Smooth muscle cell (in vitro differentiated cells): ENCODE data around the gene BEST3. TPM values are rescaled to one million over a fixed set of nuclear protein-coding genes. Genes with fewer than 3 reads are reported as not detected.

ENCODE experiments used
- DNase-seq: peaks from one replicate; lab custom pipeline; 2025; ENCODE audit not compliant: unreplicated experiment; lab: John Stamatoyannopoulos, UW
- H2AFZ ChIP-seq: fragments of 200-600 bp; sonication (generic); 2 replicates; pipeline ENCODE4 v1.6.0; 2016; ENCODE audit warnings: antibody characterized with exemption, low read depth, mild to moderate bottlenecking
- H3F3A ChIP-seq: fragments of 200-600 bp; sonication (generic); 2 replicates; pipeline ENCODE4 v1.6.0; 2017; ENCODE audit warnings: antibody characterized with exemption, low read depth
- H3K27ac ChIP-seq: fragments of 200-600 bp; sonication (generic); 2 replicates; pipeline ENCODE4 v1.5.1; 2016; ENCODE audit warnings: low read depth, mild to moderate bottlenecking
- H3K27me3 ChIP-seq: fragments of 200-600 bp; sonication (generic); 2 replicates; pipeline ENCODE4 v1.6.1; 2016; ENCODE audit warnings: low read depth, mild to moderate bottlenecking
- H3K36me3 ChIP-seq: fragments of 200-600 bp; sonication (generic); 2 replicates; pipeline ENCODE4 v1.5.1; 2016; ENCODE audit warnings: low read depth
- H3K4me1 ChIP-seq: fragments of 200-600 bp; sonication (generic); 2 replicates; pipeline ENCODE4 v1.5.1; 2016; ENCODE audit warnings: low read depth
- H3K4me2 ChIP-seq: fragments of 200-600 bp; sonication (generic); 2 replicates; pipeline ENCODE4 v1.6.0; 2016; ENCODE audit warnings: mild to moderate bottlenecking
- H3K4me3 ChIP-seq: fragments of 200-600 bp; sonication (generic); 2 replicates; pipeline ENCODE4 v1.5.1; 2016; ENCODE audit warnings: mild to moderate bottlenecking
- H3K79me2 ChIP-seq: fragments of 200-600 bp; sonication (generic); 2 replicates; pipeline ENCODE4 v1.6.0; 2016; ENCODE audit warnings: low read depth, mild to moderate bottlenecking
- H3K9ac ChIP-seq: fragments of 200-600 bp; sonication (generic); 2 replicates; pipeline ENCODE4 v1.6.0; 2016; ENCODE audit warnings: low read depth
- H3K9me3 ChIP-seq: fragments of 200-600 bp; sonication (generic); replicated peaks from 2 replicates; pipeline ENCODE4 v1.5.1; 2016; ENCODE audit warnings: low read depth
- H4K20me1 ChIP-seq: fragments of 200-600 bp; sonication (generic); 2 replicates; pipeline ENCODE4 v1.6.0; 2016; ENCODE audit warnings: low read depth
- CTCF ChIP-seq: fragments of 200-600 bp; sonication (generic); IDR thresholded peaks from 2 replicates; pipeline ENCODE4 v1.5.1; 2017; ENCODE audit warnings: borderline replicate concordance, mild to moderate bottlenecking, antibody characterized with exemption; ENCODE audit not compliant: insufficient read depth, poor library complexity, severe bottlenecking
- WGBS: methylation state at CpG from one replicate; pipeline ENCODE4 v1.1.7; 2016; ENCODE audit warnings: low lambda C conversion rate; 5-methylcytosine and 5-hydroxymethylcytosine counted together
- polyA plus RNA-seq: library from polyadenylated mRNA; unstranded; fragments of >200 nt; fragmentation: Nextera tagmentation; extraction: Ambion mirVana; gene quantifications from 2 replicates; pipeline ENCODE4 v1.2.1, GENCODE V29; 2016
- total RNA-seq: library from RNA; depleted of rRNA; stranded (reverse); fragments of >200 nt; gene quantifications from 2 replicates; pipeline ENCODE4 v1.2.3, GENCODE V29; 2014

The BEST3 gene
- total and polyA plus RNA-seq, 2 experiments from 2014 or later, result 4.0 TPM; not detected in 1

- TF ChIP-seq CTCF, result no peak
- Histone ChIP-seq H3K4me3 (no peak overlapping the region), H3K36me3 (no peaks in the 10 kb centered on the region), H4K20me1 (no peaks in the 10 kb centered on the region), H3K4me2 (no peak overlapping the region), H3K9me3 (no peaks in the 10 kb centered on the region), H3K79me2 (no peaks in the 10 kb centered on the region), H3K4me1 (no peaks in the 10 kb centered on the region), H3K27ac (no peak overlapping the region), H3K27me3 (no peaks in the 10 kb centered on the region), H3K9ac (no peak overlapping the region), H3F3A (no peaks in the 10 kb centered on the region), H2AFZ (no peak overlapping the region)
- 90% methylated on average over 4 of the region's 4 CpGs for WGBS
- no peak for DNase-seq
Measured at GRCh38 chr12:69726922-69727321, 27.8 kb upstream of the BEST3 start.

- 87% methylated on average over 3 of the region's 3 CpGs for WGBS
- Histone ChIP-seq H3K4me2 (no peak overlapping the region), H3K27ac (no peak overlapping the region)
Measured at GRCh38 chr12:69720750-69721149, 21.6 kb upstream of the BEST3 start.

GRCh38 chr12:69719336-69720316 is 20.5 kb upstream of the BEST3 start:
- Histone ChIP-seq H3K9ac (no peak overlapping the region), H3K27ac (no peak overlapping the region), H3F3A (no peaks in the 10 kb centered on the region), H3K79me2 (no peaks in the 10 kb centered on the region), H4K20me1 (no peaks in the 10 kb centered on the region), H3K9me3 (no peaks in the 10 kb centered on the region), H3K36me3 (no peaks in the 10 kb centered on the region), H2AFZ (no peak overlapping the region), H3K4me2 (no peak overlapping the region), H3K4me1 (no peaks in the 10 kb centered on the region), H3K27me3 (no peaks in the 10 kb centered on the region), H3K4me3 (no peak overlapping the region)
- no peak for TF ChIP-seq CTCF
- DNase-seq, result no peak
- WGBS, result 96% methylated on average over 1 of the region's 1 CpG

More at GRCh38 chr12:69720750-69721149, 21.6 kb upstream of the BEST3 start:
- Histone ChIP-seq H2AFZ (no peak overlapping the region), H3K79me2 (no peaks in the 10 kb centered on the region), H3K36me3 (no peaks in the 10 kb centered on the region), H3K9ac (no peak overlapping the region), H4K20me1 (no peaks in the 10 kb centered on the region), H3K4me1 (no peaks in the 10 kb centered on the region), H3K4me3 (no peak overlapping the region), H3K9me3 (no peaks in the 10 kb centered on the region), H3K27me3 (no peaks in the 10 kb centered on the region), H3F3A (no peaks in the 10 kb centered on the region)
- DNase-seq, result no peak
- no peak for TF ChIP-seq CTCF
